MCF 10A (cell line): ENCODE measurements around the gene GRAP. TPM values are rescaled to one million over a fixed set of nuclear protein-coding genes. Genes with fewer than 3 reads are reported as not detected.
"Not testable (repeated sequence)": the region's sequence is repeated elsewhere in the genome, so short reads cannot be mapped to it uniquely, and the experiment has no call there.

Experiments used
- BruUV-seq: library from RNA; stranded (reverse); fragments of 400-500 nt; replicated peaks from 2 replicates; lab custom pipeline; 2021; lab: Mats Ljungman, UMichigan
- CTCF ChIA-PET: fragments of 300-600 bp; sonication (Branson Sonifier 250); formaldehyde crosslinking; extraction: SDS; loops from one replicate; lab custom pipeline; 2021; ENCODE audit warnings: antibody characterized with exemption, inconsistent platforms; lab: Yijun Ruan, JAX
- POLR2A ChIA-PET: fragments of 300-600, 350-650 bp; sonication (Branson Sonifier 250); formaldehyde crosslinking; extraction: SDS; loops from one replicate; lab custom pipeline; 2020; ENCODE audit warnings: antibody characterized with exemption, inconsistent platforms; lab: Yijun Ruan, JAX
- DNase-seq: peaks from one replicate; pipeline ENCODE4 v3.0.0-alpha.2; 2018; ENCODE audit not compliant: unreplicated experiment
- H3K27ac Mint-ChIP-seq: one replicate; pipeline ENCODE4 v1.8.0; 2022; ENCODE audit warnings: mild to moderate bottlenecking, low read depth, mixed read lengths; ENCODE audit not compliant: unreplicated experiment
- H3K27me3 Mint-ChIP-seq: one replicate; pipeline ENCODE4 v1.8.0; 2022; ENCODE audit warnings: mixed read lengths; ENCODE audit not compliant: insufficient read depth, unreplicated experiment
- H3K36me3 Mint-ChIP-seq: one replicate; pipeline ENCODE4 v1.8.0; 2022; ENCODE audit warnings: mild to moderate bottlenecking, moderate library complexity, mixed read lengths; ENCODE audit not compliant: insufficient read depth, unreplicated experiment
- H3K4me1 Mint-ChIP-seq: one replicate; pipeline ENCODE4 v1.8.0; 2022; ENCODE audit warnings: mixed read lengths; ENCODE audit not compliant: insufficient read depth, unreplicated experiment
- H3K4me3 Mint-ChIP-seq: one replicate; pipeline ENCODE4 v1.8.0; 2022; ENCODE audit warnings: mild to moderate bottlenecking, moderate library complexity, mixed read lengths; ENCODE audit not compliant: unreplicated experiment
- H3K9me3 Mint-ChIP-seq: one replicate; pipeline ENCODE4 v1.8.0; 2022; ENCODE audit warnings: mixed read lengths; ENCODE audit not compliant: unreplicated experiment
- CTCF ChIP-seq: fragments of 200-600 bp; IDR thresholded peaks from one replicate; pipeline ENCODE4 v1.8.0; 2022; ENCODE audit warnings: antibody characterized with exemption, mild to moderate bottlenecking; ENCODE audit not compliant: unreplicated experiment
- intact Hi-C: fragments of 100-400 bp; cut with micrococcal nuclease; formaldehyde crosslinking; loops from 2 replicates; pipeline ENCODE4 v1.14.1; 2022
- total RNA-seq: library from RNA; stranded (reverse); gene quantifications from 2 replicates; pipeline ENCODE4 v1.2.3, GENCODE V29; 2022

GRAP gene
- total RNA-seq, 1 experiment from 2014 or later: not detected

DNA sequence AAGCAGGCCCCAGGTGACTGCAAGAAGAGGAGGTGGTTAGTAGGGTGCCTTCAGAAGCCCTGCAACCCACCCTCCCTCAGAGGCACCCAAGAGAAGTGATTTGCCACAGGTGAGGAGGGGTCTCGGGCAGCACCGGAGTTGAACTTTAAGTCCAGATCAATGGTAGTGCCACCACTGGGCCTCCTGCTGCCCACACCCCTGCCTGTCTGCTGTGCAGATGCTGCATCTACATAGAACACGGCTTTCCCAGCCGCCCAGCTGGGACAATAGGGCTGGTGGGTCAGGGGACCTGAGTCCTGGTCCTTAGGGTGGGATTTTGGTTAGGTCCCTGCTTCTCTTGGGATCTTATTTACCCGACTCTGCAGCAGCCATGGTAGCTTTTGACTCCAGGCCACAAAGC lies 24.6 kb downstream of the GRAP start:
- no TSS peak for BruUV-seq
- no peak overlapping the region for H3K4me3 Mint-ChIP-seq
- CTCF ChIA-PET: interaction anchor here (0.6 to 3.5 kb wide), 3 partner anchors 61 to 471 kb away, joined by 3 to 22 read pairs (median 3); no protein-coding TSS in a partner anchor
- POLR2A ChIA-PET: interaction anchor here (1.0 kb wide), 1 partner anchor 17 kb away, joined by 3 read pairs; the partner anchor contains the start of gene FAM83G
- no peak overlapping the region for H3K27ac Mint-ChIP-seq
- no peaks in the 10 kb centered on the region for H3K36me3 Mint-ChIP-seq
- no peaks in the 10 kb centered on the region for H3K4me1 Mint-ChIP-seq
- intact Hi-C loops: no loop called here
- TF ChIP-seq CTCF: no peak
- H3K27me3 Mint-ChIP-seq: no peaks in the 10 kb centered on the region
- no peak for DNase-seq
- H3K9me3 Mint-ChIP-seq: no peaks in the 10 kb centered on the region

DNA sequence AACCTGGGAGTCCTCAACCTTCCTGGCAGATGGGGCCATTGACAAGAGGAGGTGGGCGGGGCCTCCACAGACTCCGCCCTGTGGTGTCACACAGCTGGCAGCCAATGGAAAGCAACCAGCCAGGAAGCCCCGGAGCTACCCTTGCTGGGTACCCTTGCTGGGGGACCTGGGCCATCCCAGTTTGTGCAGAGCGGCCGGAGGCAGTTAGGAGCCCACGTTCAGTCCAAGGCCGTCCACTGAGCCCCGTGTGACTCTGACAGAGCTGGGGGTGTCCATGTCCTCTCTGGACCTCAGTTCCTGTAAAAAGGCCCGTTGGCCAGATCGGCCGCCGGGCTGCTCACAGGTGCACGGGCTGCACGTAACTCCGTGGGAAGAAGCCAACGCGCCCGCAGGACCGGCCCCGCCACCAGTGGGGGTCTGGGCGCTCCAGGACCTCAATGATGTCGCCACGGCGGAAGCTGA lies 25.1 kb downstream of the GRAP start:
- Mint-ChIP-seq H3K36me3 (no peaks in the 10 kb centered on the region), H3K27ac (no peak overlapping the region), H3K9me3 (no peaks in the 10 kb centered on the region), H3K4me1 (peaks cover 3% of the 10 kb centered on the region), H3K4me3 (no peak overlapping the region), H3K27me3 (no peaks in the 10 kb centered on the region)
- ChIA-PET POLR2A (no interaction called here), CTCF (interaction anchor here (3.5 kb wide), 1 partner anchor 60 kb away, joined by 22 read pairs; no protein-coding TSS in a partner anchor)
- no peak for TF ChIP-seq CTCF
- no TSS peak for BruUV-seq
- intact Hi-C loops: no loop called here
- DNase-seq: no peak

- BruUV-seq, H3K4me1 Mint-ChIP-seq, H3K27me3 Mint-ChIP-seq, H3K4me3 Mint-ChIP-seq, H3K36me3 Mint-ChIP-seq, H3K27ac Mint-ChIP-seq, POLR2A ChIA-PET, intact Hi-C loops, DNase-seq, H3K9me3 Mint-ChIP-seq: not testable (repeated sequence)
- CTCF ChIA-PET: interaction anchor here (0.7 kb wide), 1 partner anchor 60 kb away, joined by 4 read pairs; no protein-coding TSS in a partner anchor
These were observed 25.6 kb downstream of the GRAP start for GRCh38 chr17:19021011-19021621.

DNA sequence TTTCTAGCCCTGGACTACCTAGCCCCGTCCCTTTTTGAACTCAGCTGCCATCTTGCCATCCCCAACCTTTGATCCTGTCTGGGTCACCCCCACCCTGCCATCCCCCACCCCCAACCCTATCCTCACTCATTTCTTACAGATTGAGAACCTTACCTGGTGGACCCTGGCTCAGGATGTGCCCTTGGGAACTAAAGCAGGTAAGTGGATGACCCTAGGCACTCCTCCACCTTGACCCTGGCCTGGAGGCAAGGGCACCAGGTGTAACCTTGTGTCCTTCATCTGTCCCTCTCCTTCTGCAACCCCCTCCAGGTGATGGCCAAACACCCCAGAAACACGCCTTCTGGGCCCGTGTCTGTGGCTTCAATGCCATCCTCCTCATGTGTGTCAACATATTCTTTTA lies 26.7 kb downstream of the GRAP start:
- Mint-ChIP-seq H3K4me3 (no peak overlapping the region), H3K27me3 (no peaks in the 10 kb centered on the region), H3K4me1 (peaks cover 16% of the 10 kb centered on the region), H3K9me3 (no peaks in the 10 kb centered on the region), H3K36me3 (no peaks in the 10 kb centered on the region), H3K27ac (no peak overlapping the region)
- no peak for DNase-seq
- POLR2A ChIA-PET: interaction anchor here (0.7 kb wide), 1 partner anchor 780 kb away, joined by 3 read pairs; no protein-coding TSS in a partner anchor
- CTCF ChIA-PET: interaction anchor here (0.7 kb wide), 2 partner anchors 59 to 273 kb away, joined by 4 read pairs; no protein-coding TSS in a partner anchor
- TF ChIP-seq CTCF: no peak
- BruUV-seq: no TSS peak
- intact Hi-C loops: no loop called here
